Measurements from ENCODE around the gene MMEL1. TPM values are rescaled to one million over a fixed set of nuclear protein-coding genes. Genes with fewer than 3 reads are reported as not detected.

MMEL1 gene
- total RNA-seq, 1 experiment from 2014 or later, result not detected

DNA sequence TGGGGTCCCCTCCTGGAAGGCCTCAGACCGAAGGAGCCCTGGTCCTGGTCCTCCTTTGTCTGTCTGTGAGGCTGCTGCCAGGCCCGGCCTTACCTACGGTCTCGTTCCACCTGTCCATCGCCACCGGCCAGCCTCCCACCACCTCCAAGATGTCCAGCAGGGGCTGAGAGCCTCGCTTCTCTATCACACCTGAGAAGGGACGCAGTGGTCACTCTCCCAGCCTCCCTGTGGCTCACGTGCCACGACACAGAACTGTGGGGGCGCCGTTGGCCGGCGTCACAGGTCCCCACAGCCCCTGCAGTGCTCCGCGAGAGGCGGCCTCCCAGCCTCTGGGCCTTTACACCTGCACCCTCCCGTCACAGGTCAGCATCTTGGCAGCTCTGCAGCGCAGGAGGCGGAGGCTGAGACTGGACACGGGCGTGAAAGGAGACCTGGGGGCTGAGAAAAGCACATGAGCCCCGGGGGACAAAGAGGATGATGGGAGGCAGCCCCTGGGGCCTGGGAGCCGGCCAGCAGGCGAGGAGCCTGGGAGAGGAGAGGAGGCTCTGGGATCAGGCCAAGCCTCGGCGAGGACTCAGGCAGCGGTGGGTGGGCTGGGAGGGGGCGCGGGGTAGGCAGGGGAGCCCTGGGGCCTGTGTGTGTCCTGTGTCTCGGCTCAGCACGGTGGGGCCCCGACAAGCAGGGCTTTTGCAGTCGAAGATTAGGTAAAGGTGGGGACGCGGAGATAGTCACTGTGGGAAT is 25.8 kb downstream of the MMEL1 start:
- DNase-seq (ENCODE audit: low read depth), result no peak

DNA sequence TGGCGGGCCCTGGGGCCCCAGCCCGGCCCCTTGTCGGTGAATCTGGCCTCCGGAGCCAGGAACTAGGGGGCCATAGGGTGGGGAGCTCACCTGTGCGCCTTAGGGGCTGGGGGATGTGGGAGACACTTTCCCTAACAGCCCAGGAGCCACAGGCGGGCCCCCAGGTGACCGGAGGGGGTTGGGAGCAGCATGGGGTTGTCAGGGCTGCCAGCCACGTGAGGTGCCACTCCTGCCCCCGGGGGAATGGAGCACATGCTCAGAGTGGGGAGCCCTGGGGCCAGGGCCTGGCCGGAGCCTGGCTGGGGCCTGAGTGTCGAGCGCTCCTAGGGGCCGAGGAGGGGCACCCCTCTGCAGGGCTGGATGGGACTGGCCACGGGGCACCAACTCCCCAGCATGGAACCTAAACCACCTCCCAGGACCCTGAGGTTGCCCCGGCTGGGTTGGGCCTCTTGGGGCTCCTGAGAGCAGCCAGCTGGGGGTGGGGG is 26.4 kb downstream of the MMEL1 start:
- no peak for DNase-seq (ENCODE audit: low read depth)

DNA sequence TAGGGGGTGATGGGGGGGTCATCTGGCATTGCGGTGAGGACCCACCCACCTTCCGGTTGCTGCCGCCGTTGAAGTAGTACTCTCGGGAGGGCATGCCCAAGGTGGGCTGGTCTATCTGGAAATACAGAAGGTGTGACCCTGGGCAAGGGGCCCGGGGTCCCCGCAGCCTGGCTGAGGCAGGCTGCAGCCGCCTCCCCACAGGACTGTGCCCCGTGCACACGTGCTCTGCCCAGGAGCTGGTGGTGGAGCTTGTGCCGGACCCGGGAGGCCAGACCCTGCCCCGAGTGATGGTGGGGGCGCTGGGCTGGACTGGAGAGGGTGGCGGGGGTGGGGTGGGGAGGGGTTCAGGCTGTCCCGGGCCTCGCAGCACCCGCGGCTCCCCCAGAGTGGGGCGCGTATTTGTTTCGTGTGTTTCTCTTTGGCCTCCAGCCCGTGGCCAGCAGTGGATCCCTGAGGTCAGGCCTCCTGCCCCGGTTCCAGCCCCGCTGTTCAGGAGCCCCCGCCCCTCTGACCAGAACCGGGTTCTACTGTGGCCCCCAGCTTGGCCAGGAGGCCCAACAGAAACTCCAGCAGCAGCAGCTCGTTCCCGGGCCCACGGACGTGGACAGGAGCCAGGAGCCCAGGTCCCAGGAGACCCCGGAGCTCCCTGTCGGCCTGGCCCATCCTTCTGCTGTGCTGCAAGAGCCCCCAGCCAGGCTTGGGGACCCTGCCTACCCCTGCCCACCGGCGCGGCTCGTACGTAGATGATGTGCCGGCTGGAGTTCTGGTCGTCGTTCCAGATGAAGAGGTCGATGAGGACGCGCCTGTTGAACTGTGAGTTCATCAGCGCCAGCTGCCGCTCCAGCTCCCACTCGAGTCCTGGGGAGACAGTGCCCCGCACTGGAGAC is 27.1 kb downstream of the MMEL1 start:
- DNase-seq (ENCODE audit: low read depth), result no peak

DNA sequence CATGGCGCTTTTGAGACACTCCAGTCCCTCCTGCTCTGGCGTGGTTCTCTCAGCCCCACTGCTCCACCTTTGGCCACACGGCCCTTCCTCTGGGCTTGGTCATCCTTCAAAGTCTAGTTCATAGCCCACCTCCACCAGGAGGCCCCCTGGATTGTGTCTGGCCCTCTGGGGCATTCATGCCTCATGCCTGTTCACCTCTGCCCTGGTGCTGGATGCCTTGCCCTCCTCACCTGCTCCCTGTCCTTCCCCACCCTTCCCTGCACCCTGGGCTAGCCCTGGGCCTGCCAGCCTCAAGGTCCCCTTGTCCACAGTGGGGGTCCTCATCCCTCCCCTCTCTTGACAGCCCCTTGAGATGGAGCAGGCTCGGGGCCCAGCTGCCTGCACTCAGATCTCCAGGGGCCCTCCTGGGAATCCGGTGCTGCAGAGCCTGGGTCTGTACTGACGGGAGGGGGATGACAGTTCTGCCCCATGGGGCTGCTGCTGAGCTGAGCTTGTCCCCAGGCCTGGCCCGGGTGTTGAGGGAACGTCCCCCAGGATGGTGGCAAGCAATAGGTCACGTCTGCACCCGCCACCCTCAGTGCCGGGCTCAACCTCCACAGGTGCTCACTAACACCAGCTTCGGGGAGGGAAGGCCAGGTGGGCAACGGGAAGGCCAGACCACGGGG is 27.8 kb downstream of the MMEL1 start:
- DNase-seq (ENCODE audit: low read depth), result no peak

DNA sequence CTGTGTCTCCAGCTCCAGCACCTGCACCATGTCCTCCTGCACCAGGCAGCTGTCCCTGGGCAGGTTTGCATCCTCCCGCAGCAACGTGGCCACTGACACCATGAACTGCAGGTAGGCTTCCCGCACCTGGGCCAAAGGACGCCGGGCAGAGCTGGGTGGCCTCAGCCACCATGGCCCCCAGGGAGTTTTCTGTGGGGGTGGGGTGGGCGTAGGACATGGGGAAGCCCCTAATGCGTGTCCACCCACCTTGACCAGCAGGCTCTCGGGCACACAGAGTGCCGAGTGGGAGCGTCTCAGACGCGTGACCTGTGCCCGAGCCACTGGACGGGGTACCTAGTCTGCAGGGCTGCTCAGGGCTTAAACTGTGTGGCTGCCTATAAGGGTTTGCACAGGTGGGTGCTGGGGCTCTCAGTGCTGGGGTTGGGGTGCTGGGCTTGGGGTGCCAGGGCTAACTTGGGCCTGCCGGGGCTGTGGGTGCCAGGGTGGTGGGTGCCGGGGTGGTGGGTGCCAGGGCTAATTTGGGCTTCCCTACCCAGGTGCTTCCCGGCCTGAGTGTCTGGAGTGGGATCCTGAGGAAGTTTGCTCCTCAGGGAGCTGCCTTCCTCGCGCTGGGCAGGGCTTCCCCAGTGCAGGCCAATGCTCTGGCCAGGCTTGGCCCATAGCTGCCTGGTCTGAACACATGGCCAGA is 28.5 kb downstream of the MMEL1 start:
- DNase-seq (ENCODE audit: low read depth), result no peak

DNA sequence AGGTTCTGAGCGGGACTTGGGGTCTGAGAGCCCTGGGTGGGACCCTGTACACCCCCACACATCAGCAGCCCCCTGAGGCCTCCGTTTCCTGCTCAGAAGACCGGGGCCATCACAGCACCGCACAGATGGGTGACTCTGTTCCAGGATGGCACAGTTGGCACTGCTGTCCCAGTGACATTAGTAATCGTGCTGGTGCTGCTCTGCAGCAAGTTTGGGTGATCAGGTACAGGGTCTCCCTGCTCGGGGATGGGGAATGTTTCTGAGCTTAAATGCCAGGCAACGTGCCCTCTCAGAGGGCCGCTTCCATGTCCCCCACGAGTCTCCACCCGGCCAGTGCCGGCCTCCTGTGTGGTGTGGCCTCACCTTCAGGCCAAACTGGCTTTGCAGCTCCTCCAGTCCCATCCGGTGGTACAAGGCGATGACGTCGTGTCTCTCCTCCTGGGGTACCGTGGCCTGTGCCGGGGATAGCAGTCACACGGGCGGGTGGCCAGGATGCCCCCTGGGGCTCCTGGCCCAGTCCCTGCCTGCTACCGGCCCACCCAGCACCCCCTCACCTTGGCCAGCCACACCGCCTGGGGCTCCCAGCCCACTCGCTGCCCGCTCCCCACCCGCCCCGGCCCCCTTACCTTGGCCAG is 29.2 kb downstream of the MMEL1 start:
- no peak for DNase-seq (ENCODE audit: low read depth)

DNA sequence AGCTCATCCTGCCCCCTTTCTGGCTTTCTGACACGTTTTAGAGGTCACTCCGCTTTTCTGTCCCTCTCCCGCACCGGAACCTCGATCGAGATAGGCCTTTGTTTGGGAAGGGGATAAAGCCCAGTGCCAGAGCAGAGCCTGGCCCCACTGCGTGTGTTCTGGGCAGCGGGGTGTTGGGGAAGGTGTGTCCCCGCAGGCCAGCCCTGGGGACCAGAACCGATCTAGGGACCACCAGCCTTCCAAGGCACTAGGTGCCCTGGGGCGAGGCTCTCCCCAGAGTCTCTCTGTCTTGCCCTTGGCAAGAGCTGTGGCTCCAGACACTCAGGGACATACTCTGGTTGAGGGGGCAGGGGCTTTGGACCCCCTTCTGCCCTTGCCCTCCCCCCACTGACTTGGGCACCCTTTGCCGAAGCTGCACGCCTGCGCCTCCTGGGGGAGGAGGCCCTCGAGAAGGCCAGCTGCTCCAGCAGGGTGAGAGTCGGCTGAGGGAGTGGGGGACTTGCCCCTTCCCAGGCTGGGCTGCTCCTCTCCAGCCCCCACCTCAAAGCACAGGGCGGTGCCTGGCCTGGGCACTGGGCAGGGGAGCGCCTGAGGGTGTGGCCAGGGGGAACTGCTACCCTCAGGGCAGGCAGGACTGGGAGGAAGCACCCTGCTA is 29.8 kb downstream of the MMEL1 start:
- no peak for DNase-seq (ENCODE audit: low read depth)

DNA sequence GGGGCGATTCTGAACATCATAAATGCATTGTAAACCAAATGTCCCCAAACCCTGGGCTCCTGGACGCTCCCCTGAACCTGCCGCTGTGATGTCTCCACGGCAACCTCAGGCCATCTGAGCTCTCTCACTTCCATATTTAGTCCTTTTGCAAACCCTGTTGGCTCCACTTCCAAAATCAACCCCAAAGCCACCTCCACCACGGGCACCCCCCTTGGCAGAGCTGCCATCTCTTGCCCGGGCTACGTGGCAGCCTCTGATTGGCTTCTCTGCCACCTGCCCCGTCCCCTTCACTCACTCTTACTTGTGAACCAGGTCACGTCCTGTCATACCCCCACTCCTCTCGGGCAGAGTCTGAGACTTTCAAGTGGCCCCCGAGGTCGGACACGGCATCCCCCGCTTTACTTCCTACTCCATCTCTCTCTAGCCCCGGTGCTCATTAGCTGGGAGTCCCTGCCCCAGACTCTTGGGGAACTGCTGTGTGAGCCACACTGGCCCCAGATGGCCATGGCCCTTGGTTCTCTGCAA is 30.4 kb downstream of the MMEL1 start:
- no peak for DNase-seq (ENCODE audit: low read depth)

DNA sequence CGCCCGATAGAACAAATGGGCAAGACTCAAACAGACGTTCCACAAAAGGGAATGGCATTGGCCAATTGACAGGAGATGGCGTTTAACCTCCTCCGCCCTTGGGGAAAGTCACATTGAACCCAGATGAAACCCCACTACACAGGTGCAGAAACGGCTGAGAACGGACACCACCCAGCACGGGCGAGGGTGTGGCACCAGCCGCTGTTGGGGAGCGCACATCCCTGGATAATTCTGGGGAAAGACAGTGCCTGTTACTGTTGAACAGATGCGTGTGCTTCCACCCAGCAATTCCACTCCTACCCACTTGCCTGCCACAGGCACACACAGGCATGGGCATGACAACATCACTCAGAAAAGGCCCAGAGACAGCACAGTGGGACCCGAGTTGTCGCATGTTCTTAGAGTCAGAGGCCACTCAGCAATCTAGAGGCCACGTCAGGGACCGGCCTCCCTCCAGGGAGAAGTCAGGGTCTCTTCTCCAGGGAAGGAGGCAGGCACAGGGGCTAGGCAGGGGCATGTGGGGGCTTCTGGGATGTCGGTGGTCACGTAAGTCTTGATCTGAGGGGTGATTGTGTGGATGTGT is 31.0 kb downstream of the MMEL1 start:
- no peak for DNase-seq (ENCODE audit: low read depth)

DNA sequence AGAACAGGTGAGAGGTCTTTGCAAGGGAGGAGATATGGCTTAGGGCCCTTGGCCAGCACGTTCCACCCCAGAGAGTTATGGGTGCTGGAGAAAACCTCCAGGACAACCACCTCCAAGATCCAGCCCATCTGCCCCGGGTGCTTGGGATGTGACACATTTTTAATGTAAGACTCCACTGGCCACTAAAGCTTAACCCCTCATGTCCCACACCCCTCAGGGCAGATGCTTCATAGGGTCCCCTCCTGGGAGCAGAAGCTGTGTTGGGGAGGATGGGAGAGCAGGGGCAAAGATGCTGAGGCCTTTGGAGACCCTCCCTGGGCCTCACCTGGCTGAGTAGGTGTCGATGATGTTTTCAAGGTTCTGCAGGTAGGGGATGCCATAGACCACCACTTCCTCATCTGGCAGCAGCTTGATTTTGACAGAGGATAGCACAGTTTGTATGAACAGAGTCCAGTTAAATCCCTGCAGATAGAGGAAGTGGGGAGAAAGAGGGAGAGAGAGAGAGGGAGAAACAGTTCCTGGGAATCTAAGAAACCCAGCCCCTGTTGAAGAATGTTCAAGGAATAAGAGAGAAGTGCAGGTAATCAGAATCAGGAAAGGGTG is 34.4 kb downstream of the MMEL1 start:
- DNase-seq (ENCODE audit: low read depth), result no peak

DNA sequence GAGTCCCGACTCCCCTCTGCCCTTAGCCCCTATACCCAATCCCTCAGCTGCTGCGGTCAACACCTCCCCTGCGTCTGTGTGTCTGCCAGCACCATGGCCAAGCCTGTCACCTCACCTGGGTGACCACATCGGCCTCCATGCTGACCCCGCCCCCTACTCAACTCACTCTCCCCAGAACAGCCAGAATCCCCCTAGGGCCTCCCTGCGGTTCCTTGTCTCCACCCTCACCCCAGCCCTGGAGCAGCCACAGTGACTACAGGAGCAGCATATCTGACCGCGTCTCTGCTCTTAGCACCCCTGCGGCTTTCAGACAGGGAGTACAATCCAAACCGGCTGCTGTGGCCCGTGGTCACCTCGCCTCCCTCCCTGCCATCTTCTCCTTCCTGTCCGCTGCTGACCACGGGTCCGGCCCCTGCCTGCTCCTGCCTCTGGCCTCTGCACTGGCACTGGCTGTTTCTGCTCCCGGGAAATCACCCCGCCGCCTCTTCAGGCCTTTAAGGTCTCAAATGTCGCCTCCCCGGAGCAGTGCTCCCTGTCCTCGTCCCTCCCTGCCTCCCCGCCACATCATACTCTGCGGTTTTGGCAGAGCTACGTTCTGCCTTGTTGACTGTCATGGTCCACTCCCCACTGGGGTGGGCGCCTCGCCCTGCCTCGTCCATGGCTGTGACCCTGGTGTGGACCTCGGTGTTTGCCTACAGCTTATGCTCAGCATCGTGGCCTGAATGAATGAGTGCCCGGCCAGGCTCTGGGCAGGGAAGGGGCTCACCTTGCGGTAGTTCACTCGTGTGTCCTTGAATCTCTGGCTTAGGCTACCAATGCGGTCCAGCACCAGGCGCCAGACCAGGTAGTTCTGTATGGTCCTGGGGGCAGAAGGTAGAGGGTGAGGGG is 35.1 kb downstream of the MMEL1 start:
- DNase-seq (ENCODE audit: low read depth), result no peak

DNA sequence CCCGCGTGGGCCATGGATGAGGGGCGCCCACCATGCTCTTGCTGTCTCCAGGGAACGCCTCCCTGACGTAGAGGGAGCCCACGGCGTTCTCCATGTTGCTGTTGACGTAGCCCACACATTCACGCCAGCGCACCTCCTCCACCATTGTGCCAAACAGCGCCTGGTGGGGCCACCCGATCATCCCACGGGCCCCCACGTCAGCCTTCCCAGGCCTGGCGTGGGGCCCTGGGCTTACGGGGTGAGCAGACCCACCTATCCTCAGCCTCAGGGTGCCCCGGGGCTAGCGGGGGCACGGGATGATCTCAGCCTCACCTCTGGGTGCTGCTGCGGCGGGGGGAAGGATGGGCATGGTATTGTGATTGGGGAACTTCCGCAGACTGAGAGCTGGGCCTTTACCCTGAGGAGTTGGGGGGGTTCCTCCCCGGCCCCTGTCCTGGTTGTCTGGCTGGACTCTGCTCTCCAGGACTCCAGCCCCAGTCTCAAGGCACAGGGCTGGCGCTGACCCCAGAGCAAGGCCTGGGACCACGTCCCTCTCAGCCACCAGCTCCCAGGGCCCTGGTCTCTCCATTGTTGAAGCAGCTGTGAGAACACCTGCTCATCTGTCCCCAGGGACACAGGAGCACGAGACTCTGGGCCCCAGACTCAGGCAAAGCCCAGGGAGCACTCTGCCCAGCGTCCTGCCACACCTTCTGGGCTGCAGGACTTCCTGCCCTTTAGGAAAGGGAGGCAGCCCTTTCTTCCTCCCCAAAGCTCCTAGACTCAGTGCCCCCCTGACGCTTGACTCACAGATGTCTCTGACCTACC is 36.1 kb downstream of the MMEL1 start:
- DNase-seq (ENCODE audit: low read depth), result no peak

DNA sequence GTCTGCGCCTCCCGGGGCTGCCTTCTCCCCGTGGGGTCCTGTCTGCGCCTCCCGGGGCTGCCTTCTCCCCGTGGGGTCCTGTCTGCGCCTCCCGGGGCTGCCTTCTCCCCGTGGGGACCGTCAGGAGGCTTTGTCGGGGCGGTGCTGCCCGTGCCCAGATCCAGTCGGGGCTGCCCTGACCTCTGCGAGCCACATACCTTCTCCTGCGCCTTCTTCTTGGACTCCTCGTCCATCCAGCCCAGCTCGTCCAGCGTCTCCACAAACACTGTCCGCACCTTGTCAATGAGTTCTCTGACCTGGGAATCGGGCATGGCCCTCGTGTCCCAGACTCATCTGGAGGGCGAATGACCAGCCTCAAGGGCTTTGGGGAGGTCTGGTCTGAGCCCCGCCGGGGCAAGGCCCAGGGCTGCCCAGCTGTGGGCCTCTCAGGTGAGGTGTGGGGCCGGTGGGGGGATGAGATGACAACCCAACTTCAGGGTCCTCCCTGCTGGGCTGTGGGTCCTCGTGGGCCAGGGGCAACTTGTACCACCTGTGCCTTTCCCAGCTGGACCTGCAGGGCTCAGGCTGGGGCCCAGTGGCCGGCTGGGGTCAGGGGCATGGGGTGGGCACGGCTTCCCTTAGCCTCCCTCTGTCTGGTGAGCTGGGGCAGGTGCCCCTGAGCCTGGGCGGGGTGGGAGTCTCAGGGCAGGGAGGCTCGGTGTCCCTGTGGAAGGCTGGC is 36.8 kb downstream of the MMEL1 start:
- no peak for DNase-seq (ENCODE audit: low read depth)

DNA sequence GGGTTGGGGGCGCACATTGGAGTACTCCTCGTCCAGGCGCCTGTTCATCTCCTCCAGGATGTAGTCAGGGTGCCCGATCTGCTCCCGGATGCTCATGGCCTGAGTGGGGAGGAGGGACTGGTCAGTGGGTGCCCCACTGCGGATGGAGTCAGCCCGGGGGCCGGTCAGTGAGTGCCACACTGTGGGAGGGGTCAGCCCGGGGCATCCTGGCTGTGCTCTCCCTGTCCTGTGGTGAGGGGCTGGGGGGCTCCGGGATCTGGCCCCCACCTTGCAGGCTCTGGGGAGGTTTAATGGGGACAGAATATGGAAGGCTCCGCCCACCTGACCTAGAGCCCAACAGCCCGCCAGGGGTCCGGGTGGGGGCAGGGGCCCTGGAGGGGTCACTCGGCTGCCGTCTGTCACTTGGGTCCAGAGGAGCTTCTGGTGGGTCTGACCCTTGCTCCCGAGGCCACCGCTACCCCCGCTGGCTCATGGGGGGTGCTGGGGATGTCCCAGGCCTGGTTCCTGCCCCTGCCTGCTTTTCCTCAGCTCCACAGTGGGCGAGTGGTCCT is 37.5 kb downstream of the MMEL1 start:
- no peak for DNase-seq (ENCODE audit: low read depth)

DNA sequence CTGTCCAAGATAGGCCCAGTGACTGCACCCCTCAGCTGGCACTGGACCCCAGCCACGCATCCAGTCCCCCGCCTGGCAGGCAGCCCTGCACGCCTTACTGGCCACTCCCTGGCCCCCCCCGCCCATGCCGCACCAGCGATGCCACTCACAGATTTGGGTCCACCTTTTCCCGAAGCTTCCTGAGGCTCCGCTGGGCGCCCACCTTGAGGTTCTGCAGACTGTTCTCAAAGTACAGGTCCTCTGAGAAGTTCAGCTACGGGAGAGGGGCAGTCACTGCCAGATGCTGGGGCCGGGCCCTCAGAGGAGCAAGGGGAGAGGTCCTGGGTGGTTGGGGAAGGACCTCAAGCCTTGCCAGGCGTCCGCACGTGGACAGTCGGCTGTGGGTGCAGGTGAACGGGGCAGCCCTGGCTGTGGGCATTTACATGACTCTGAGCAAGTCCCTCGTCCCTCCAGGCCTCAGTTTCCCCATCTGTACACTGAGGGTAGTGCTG is 38.1 kb downstream of the MMEL1 start:
- DNase-seq (ENCODE audit: low read depth), result no peak

DNA sequence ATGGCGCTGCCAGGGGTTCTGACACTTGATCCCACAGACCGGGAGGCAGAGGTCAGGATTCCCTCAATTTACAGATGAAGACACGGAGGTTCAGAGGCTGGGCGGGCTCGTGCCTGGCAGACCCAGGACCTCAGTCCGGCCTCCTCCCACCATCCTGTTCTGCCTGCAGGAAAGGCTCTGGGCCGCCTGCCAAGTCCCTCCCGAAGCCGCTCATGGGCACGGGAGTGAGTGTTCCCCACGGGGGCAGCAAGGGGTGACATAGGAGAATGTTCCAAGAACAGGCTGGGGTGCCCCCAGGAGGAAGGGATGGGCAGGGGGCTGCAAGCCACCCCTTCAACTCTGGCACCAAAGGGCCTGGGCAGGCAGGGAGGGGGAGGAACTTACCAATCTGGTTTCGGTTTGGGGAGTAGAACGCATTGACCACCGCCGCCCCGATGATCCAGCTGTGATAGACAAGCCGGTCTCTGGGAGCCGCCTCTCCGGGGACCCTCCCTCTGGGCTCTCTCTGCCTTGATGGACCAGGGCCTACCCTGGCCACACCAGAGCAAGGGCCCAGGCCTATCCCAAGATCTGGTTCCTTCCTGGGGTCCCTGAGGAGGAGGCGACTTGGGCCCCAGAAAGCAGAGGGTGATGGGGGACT is 38.7 kb downstream of the MMEL1 start:
- peak; percentile 23 for DNase-seq (ENCODE audit: low read depth)

All from HT1080 (cell line).